ENCODE measurements around the gene ETV1.

The ETV1 gene

DNA sequence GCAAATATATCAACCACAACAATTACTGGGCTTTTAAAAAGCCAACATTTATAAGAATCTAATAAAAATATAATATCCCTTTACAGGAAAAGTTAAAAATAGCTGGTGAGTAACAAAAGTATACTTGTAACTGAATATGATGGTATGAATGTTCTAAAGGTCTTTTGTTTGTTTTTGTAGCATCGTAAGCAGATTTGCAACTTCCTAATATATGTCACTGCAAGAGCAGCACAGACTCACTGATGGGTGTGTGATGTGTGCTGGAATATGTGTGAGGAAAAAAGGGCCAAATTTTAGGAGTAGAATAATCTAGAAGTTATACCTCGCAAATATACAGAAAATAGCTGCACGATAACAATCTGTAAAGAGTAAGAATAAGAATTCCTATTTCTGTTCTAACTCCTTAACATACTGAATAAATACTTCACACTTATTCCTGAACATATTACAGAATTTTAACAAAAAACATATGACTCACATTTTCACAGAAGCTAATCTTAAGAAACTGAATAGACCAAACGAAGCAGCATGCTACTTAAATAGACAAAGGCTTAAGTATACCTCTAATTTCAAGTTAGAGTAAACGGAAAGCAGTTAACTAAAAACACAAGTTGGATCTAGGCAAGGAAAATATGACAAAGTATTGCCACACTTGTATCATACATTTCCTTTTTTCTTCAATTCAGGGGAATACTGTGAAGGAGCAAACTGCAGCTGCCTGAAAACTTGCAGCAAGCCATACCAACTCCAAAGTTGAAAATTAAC lies 9.6 kb downstream of the ETV1 start:
- TF ChIP-seq, protein P1, sequence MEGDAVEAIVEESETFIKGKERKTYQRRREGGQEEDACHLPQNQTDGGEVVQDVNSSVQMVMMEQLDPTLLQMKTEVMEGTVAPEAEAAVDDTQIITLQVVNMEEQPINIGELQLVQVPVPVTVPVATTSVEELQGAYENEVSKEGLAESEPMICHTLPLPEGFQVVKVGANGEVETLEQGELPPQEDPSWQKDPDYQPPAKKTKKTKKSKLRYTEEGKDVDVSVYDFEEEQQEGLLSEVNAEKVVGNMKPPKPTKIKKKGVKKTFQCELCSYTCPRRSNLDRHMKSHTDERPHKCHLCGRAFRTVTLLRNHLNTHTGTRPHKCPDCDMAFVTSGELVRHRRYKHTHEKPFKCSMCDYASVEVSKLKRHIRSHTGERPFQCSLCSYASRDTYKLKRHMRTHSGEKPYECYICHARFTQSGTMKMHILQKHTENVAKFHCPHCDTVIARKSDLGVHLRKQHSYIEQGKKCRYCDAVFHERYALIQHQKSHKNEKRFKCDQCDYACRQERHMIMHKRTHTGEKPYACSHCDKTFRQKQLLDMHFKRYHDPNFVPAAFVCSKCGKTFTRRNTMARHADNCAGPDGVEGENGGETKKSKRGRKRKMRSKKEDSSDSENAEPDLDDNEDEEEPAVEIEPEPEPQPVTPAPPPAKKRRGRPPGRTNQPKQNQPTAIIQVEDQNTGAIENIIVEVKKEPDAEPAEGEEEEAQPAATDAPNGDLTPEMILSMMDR (conservative IDR thresholded peaks at IDR 0.05): no peak
- TF ChIP-seq ZFX (IDR thresholded peaks at IDR 0.05): no peak
- no peak overlapping the region for H3K27ac ChIP-seq

DNA sequence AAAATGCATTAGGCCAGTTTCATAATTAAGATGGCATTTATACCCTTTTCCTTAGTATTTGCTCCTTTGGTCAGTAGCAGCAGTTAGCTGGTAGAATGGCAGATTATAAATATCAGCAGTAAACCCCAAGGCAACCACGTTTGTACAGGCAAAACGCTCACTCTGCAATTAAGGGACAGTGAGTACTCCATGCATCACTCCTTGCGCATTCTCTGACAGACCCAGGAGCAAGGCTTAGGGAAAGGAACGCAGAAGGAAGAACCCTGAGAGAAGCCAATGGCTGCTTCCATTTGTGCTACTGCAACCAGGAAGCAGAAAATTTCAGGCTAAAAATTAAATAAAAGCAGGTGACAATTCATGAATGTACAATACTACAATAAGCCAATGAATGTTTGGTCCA lies 12.9 kb downstream of the ETV1 start:
- TF ChIP-seq ZFX (IDR thresholded peaks at IDR 0.05): no peak
- TF ChIP-seq, protein P1 (conservative IDR thresholded peaks at IDR 0.05): no peak
- H3K27ac ChIP-seq: no peak overlapping the region

DNA sequence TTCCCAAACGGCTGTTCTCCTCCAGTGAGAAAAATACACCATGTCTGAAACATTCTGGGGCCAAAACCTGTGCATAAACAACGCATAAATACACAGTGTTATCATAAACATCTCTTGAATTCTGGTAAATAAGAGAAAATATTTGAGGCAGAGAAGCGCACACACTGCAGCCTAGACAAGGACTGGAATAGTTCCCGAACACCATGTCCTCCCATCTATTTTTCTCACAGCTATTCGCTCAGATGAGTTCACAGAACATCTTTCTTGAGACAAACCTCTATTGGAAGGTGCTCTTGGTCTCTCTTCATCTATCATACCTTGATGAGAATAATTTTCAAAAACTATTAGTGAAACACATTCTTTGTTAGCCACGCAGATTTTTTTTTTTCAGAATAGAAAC lies 24.4 kb downstream of the ETV1 start:
- no peak overlapping the region for H3K27ac ChIP-seq
- TF ChIP-seq ZFX (IDR thresholded peaks at IDR 0.05): no peak
- TF ChIP-seq, protein P1 (conservative IDR thresholded peaks at IDR 0.05): no peak

- H3K27ac ChIP-seq: no peak overlapping the region
- TF ChIP-seq, protein P1 (conservative IDR thresholded peaks at IDR 0.05): no peak
- no peak for TF ChIP-seq ZFX (IDR thresholded peaks at IDR 0.05)
Measured at GRCh38 chr7:13963925-13964324, 25.5 kb downstream of the ETV1 start.

DNA sequence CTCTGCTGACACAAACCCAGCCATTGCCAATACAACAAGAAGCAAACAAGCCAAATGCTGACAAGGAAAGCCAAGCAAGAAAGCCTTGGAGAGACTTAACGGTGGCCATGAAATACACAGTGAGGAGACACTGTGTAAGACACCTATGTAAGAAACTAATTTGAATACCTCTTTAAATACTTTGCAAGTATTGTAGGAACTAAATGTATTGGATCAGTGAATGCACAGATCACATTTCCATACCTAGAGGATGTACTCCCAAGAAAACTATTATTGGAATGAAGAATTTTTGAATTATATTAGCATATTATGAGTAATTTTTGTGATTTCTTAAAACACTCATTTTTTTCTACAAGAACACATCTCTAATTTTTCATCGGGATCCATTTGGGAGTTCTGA lies 34.0 kb downstream of the ETV1 start:
- TF ChIP-seq, protein P1 (conservative IDR thresholded peaks at IDR 0.05): no peak
- no peak overlapping the region for H3K27ac ChIP-seq

- H3K27ac ChIP-seq: no peak overlapping the region
- no peak for TF ChIP-seq ZFX (IDR thresholded peaks at IDR 0.05)
- TF ChIP-seq, protein P1 (conservative IDR thresholded peaks at IDR 0.05): no peak
Measured at GRCh38 chr7:13953368-13953767, 36.1 kb downstream of the ETV1 start.

DNA sequence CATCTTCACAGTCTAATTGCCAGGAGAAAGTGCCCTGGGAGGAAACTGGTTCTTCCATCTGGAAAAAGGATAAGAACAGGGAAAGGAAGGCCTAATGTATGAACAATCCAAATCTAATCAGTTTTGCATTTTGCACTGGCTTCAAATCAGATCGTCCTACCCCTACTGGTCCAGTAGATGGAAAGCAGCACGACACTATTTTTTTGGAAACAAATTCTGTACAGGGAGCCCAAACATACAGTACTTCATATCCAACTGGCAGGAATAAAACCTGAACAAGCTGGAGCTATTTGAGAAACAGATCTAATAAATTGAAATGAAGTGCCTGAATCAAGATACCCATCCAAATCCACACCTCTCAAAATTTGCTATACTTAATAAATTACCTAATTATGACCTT lies 36.5 kb downstream of the ETV1 start:
- H3K27ac ChIP-seq: no peak overlapping the region
- TF ChIP-seq, protein P1 (conservative IDR thresholded peaks at IDR 0.05): no peak
- no peak for TF ChIP-seq ZFX (IDR thresholded peaks at IDR 0.05)
